H9 (cell line): ENCODE data around the gene UQCR11. TPM values are rescaled to one million over a fixed set of nuclear protein-coding genes. Genes with fewer than 3 reads are reported as not detected.

Experiments
- DNase-seq: peaks from one replicate; pipeline ENCODE4 v3.0.0-alpha.2; 2017
- H2AFZ ChIP-seq: one replicate; pipeline ENCODE4 v1.6.1; 2013; ENCODE audit warnings: mild to moderate bottlenecking, low read length, control low read depth, moderate library complexity
- H2AK5ac ChIP-seq: 2 replicates; pipeline ENCODE4 v1.6.1; 2013; ENCODE audit warnings: low read length, control low read depth, mixed read lengths; ENCODE audit not compliant: insufficient read length
- H2BK120ac ChIP-seq: one replicate; pipeline ENCODE4 v1.6.1; 2013; ENCODE audit warnings: low read depth, mild to moderate bottlenecking, low read length, control low read depth, inconsistent platforms; ENCODE audit not compliant: poor library complexity, severe bottlenecking
- H2BK12ac ChIP-seq: 2 replicates; pipeline ENCODE4 v1.6.1; 2013; ENCODE audit warnings: low read length, control low read depth, mixed read lengths, low read depth; ENCODE audit not compliant: insufficient read length
- H2BK15ac ChIP-seq: 2 replicates; pipeline ENCODE4 v1.6.1; 2013; ENCODE audit warnings: low read depth, low read length, control low read depth
- H2BK20ac ChIP-seq: one replicate; pipeline ENCODE4 v1.6.1; 2013; ENCODE audit warnings: low read depth, mild to moderate bottlenecking, low read length, control low read depth, inconsistent platforms; ENCODE audit not compliant: poor library complexity, severe bottlenecking
- H2BK5ac ChIP-seq: 2 replicates; pipeline ENCODE4 v1.6.1; 2013; ENCODE audit warnings: low read length, control low read depth, mixed read lengths; ENCODE audit not compliant: insufficient read length
- H3K14ac ChIP-seq: 2 replicates; pipeline ENCODE4 v1.6.1; 2013; ENCODE audit warnings: low read length, control low read depth; ENCODE audit not compliant: insufficient read depth
- H3K18ac ChIP-seq: 2 replicates; pipeline ENCODE4 v1.6.1; 2013; ENCODE audit warnings: low read depth, mild to moderate bottlenecking, mixed read lengths, low read length, control low read depth; ENCODE audit not compliant: insufficient read length
- H3K23ac ChIP-seq: 2 replicates; pipeline ENCODE4 v1.6.1; 2013; ENCODE audit warnings: low read length, control low read depth, mixed read lengths, low read depth; ENCODE audit not compliant: insufficient read length
- H3K23me2 ChIP-seq: 2 replicates; pipeline ENCODE4 v1.6.1; 2013; ENCODE audit warnings: low read depth, mild to moderate bottlenecking, mixed read lengths, low read length, control low read depth; ENCODE audit not compliant: insufficient read length, poor library complexity, severe bottlenecking
- H3K27ac ChIP-seq: 2 replicates; pipeline ENCODE4 v1.5.1; 2013; ENCODE audit warnings: low read length, control low read depth, mixed read lengths, low read depth; ENCODE audit not compliant: insufficient read length
- H3K27me3 ChIP-seq: 2 replicates; pipeline ENCODE4 v1.6.1; 2013; ENCODE audit warnings: low read length, control low read depth, inconsistent platforms; ENCODE audit not compliant: insufficient read depth
- H3K4ac ChIP-seq: 2 replicates; pipeline ENCODE4 v1.6.1; 2013; ENCODE audit warnings: low read depth, mild to moderate bottlenecking, control low read depth, inconsistent platforms, low read length, moderate library complexity
- H3K4me1 ChIP-seq: 2 replicates; pipeline ENCODE4 v1.6.1; 2013; ENCODE audit warnings: low read length, control low read depth, inconsistent platforms; ENCODE audit not compliant: insufficient read depth
- H3K4me2 ChIP-seq: 2 replicates; pipeline ENCODE4 v1.6.1; 2013; ENCODE audit warnings: low read length, control low read depth, mixed read lengths; ENCODE audit not compliant: insufficient read length, insufficient read depth
- H3K56ac ChIP-seq: 2 replicates; pipeline ENCODE4 v1.6.1; 2013; ENCODE audit warnings: low read depth, mild to moderate bottlenecking, mixed read lengths, low read length, control low read depth; ENCODE audit not compliant: insufficient read length
- H3K79me1 ChIP-seq: 2 replicates; pipeline ENCODE4 v1.6.1; 2013; ENCODE audit warnings: low read depth, mild to moderate bottlenecking, moderate library complexity, low read length, control low read depth, inconsistent platforms; ENCODE audit not compliant: insufficient read depth, poor library complexity, severe bottlenecking
- H3K79me2 ChIP-seq: 2 replicates; pipeline ENCODE4 v1.6.1; 2013; ENCODE audit warnings: low read length, control low read depth, inconsistent platforms; ENCODE audit not compliant: insufficient read depth
- H3K9ac ChIP-seq: 2 replicates; pipeline ENCODE4 v1.6.1; 2013; ENCODE audit warnings: low read length, control low read depth, mixed read lengths; ENCODE audit not compliant: insufficient read length; ENCODE audit errors: extremely low read depth
- H3K9me3 ChIP-seq: one replicate; pipeline ENCODE4 v1.6.1; 2013; ENCODE audit warnings: low read depth, low read length, inconsistent platforms; ENCODE audit not compliant: control insufficient read depth
- H3T11ph ChIP-seq: one replicate; pipeline ENCODE4 v1.6.1; 2013; ENCODE audit warnings: mild to moderate bottlenecking, low read length, control low read depth, inconsistent platforms
- H4K20me1 ChIP-seq: one replicate; pipeline ENCODE4 v1.6.1; 2013; ENCODE audit not compliant: control insufficient read depth, insufficient read length, insufficient read depth
- H4K5ac ChIP-seq: 2 replicates; pipeline ENCODE4 v1.6.1; 2013; ENCODE audit warnings: low read depth, mild to moderate bottlenecking, mixed read lengths, low read length, control low read depth; ENCODE audit not compliant: insufficient read length
- H4K8ac ChIP-seq: replicated peaks from 2 replicates; pipeline ENCODE4 v1.6.1; 2013; ENCODE audit warnings: low read length, control low read depth, mixed read lengths, low read depth; ENCODE audit not compliant: insufficient read length
- H4K91ac ChIP-seq: 2 replicates; pipeline ENCODE4 v1.6.1; 2013; ENCODE audit warnings: low read depth, mild to moderate bottlenecking, moderate library complexity, mixed read lengths, low read length, control low read depth; ENCODE audit not compliant: insufficient read length
- H3K27ac Mint-ChIP-seq, 3 experiments: 2 replicates in 2 of 3; 3 replicates in 1 of 3; pipeline ENCODE4 v1.8.0; 2020 to 2021; ENCODE audit warnings: mixed read lengths in 3 of 3, mild to moderate bottlenecking in 1 of 3, moderate library complexity in 1 of 3
- H3K27me3 Mint-ChIP-seq: 2 replicates; pipeline ENCODE4 v1.8.0; 2021; ENCODE audit warnings: low read depth, mild to moderate bottlenecking, moderate library complexity, mixed read lengths
- H3K36me3 Mint-ChIP-seq, 3 experiments: 2 replicates in 2 of 3; 3 replicates in 1 of 3; pipeline ENCODE4 v1.8.0; 2020 to 2021; ENCODE audit warnings: low read depth in 3 of 3, mixed read lengths in 3 of 3; ENCODE audit not compliant: insufficient read depth in 1 of 3
- H3K4me1 Mint-ChIP-seq, 2 experiments: 2 replicates each; pipeline ENCODE4 v1.8.0; 2020; ENCODE audit warnings: mixed read lengths in 2 of 2
- H3K4me3 Mint-ChIP-seq, 2 experiments: 2 replicates in 1 of 2; 3 replicates in 1 of 2; pipeline ENCODE4 v1.8.0; 2020 to 2021; ENCODE audit warnings: mild to moderate bottlenecking in 2 of 2, mixed read lengths in 2 of 2, moderate library complexity in 1 of 2
- H3K9me3 Mint-ChIP-seq, 2 experiments: 2 replicates in 1 of 2; 3 replicates in 1 of 2; pipeline ENCODE4 v1.8.0; 2020; ENCODE audit warnings: mild to moderate bottlenecking in 2 of 2, mixed read lengths in 2 of 2, moderate library complexity in 1 of 2
- CTCF ChIP-seq: fragments of 200-600 bp; sonication (generic); conservative IDR thresholded peaks from 3 replicates; pipeline ENCODE4 v1.8.0; 2021; ENCODE audit warnings: antibody characterized with exemption, mild to moderate bottlenecking
- WGBS: extraction: QIAGEN DNeasy Blood & Tissue Kit; methylation state at CpG from one replicate; pipeline ENCODE4 v1.1.7; 2013; ENCODE audit warnings: missing lambda C conversion rate, low lambda C conversion rate, mixed read lengths; ENCODE audit not compliant: insufficient read length; ENCODE audit errors: extremely low coverage; 5-methylcytosine and 5-hydroxymethylcytosine counted together
- total RNA-seq: library from RNA; stranded (reverse); gene quantifications from 2 replicates; pipeline ENCODE4 v1.2.1, GENCODE V29; 2021

The UQCR11 gene
- total RNA-seq, 1 experiment from 2014 or later = 174 TPM

DNA sequence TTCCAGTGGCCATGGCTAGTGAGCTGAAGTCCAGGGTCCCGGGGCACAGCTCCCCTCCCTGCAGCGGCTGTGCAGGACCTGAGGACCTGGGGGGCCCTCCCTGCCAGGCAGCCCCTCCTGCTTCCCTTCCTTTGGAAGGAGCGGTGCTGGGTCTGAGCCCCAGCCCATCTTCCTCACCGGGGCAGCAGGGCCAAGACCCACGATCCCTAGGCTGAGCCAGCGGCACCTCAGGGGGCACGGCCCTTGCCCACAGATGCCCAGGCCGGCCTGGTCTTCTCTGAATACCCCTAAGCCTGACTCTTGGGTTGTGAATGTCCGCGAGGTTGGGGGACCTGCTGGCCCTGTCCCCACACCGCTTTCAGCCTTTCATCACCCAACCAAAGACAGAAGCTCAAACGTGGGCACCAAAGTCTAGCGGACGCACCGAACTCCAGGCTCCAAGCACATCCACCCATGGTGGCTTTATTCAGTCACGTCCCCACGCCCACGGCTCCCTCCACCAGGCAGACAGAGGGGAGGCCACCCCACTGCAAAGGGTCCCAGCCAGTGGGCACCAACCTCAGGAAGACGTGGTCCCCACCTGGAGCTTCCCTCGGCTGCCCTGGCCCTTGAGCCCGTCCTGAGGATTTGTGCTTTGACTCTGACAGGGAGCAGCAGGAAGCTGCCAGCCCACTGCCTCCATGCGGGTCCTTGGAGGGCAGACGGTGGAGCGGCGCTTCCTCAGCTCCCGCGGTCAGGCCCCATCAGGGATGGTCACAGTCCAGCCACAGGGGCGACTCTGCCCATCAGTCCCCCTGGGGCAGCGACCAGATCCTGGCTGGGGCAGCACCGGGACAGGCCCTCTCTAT, 28.8 kb downstream of the UQCR11 start:
- no peak overlapping the region for H3K18ac ChIP-seq
- H3K14ac ChIP-seq = no peak overlapping the region; the same call in 1 of the 2 replicates
- no peak overlapping the region for H3K4ac ChIP-seq
- H3K23ac ChIP-seq = no peak overlapping the region
- H2BK120ac ChIP-seq = no peak overlapping the region
- no peak overlapping the region for H3K27ac ChIP-seq
- no peaks in the 10 kb centered on the region for H3K23me2 ChIP-seq
- H4K8ac ChIP-seq = no peak overlapping the region
- H2BK12ac ChIP-seq = no peak overlapping the region
- no peak overlapping the region for H3K27ac Mint-ChIP-seq
- H3K4me2 ChIP-seq = no peak overlapping the region
- no peaks in the 10 kb centered on the region for H3K79me1 ChIP-seq
- no peak overlapping the region for H3K4me3 Mint-ChIP-seq
- no peak overlapping the region for H3T11ph ChIP-seq
- no peaks in the 10 kb centered on the region for H3K79me2 ChIP-seq
- no peaks in the 10 kb centered on the region for H3K4me1 ChIP-seq
- no peak overlapping the region for H2AK5ac ChIP-seq
- no peak overlapping the region for H4K91ac ChIP-seq
- H3K9me3 Mint-ChIP-seq = no peaks in the 10 kb centered on the region; a peak in 1 of 5 replicates
- H3K27me3 Mint-ChIP-seq = peaks cover 7% of the 10 kb centered on the region
- H2BK15ac ChIP-seq = no peak overlapping the region
- no peak for TF ChIP-seq CTCF
- H3K4me1 Mint-ChIP-seq = 0 out of 4 replicates have a peak, but pooled peaks cover 0 to 3% of the 10 kb centered on the region in 2 experiments
- H4K5ac ChIP-seq = no peak overlapping the region
- no peaks in the 10 kb centered on the region for H3K27me3 ChIP-seq
- H3K56ac ChIP-seq = no peak overlapping the region
- no CpG with 5 or more reads among the region's 30 CpGs for WGBS
- H2BK20ac ChIP-seq = no peak overlapping the region
- no peak for DNase-seq
- no peak overlapping the region for H2BK5ac ChIP-seq
- no peak overlapping the region for H3K9ac ChIP-seq
- H3K9me3 ChIP-seq = no peaks in the 10 kb centered on the region
- no peak overlapping the region for H2AFZ ChIP-seq
- no peaks in the 10 kb centered on the region for H4K20me1 ChIP-seq
- peaks cover 12 to 46% (median 33%) of the 10 kb centered on the region in 3 experiments; a peak in 6 of 7 replicates for H3K36me3 Mint-ChIP-seq
